Erythroblast (primary cell): ENCODE results near the gene RBFOX2.

Source experiments
- GATA1 ChIP-seq: IDR thresholded peaks from 2 replicates; pipeline ENCODE4 v1.6.1; 2011; ENCODE audit warnings: low read depth, mild to moderate bottlenecking, control low read depth, low read length, moderate library complexity
- POLR2A ChIP-seq: IDR thresholded peaks from 2 replicates; pipeline ENCODE4 v1.6.1; 2011; ENCODE audit warnings: mild to moderate bottlenecking, low read length

GRCh38 chr22:35733036-35733435 is 295.6 kb downstream of the RBFOX2 start:
- no peak for TF ChIP-seq POLR2A
- TF ChIP-seq GATA1 = no peak
